Globus pallidus (tissue), 1 donor: ENCODE data around the gene RNU1-3.
"Not testable (repeated sequence)": the region's sequence is repeated elsewhere in the genome, so short reads cannot be mapped to it uniquely, and the experiment has no call there.

Source experiments
- DNase-seq: peaks from one replicate; pipeline ENCODE4 v3.0.0-alpha.2; 2015; ENCODE audit warnings: low spot score

Gene RNU1-3

DNA sequence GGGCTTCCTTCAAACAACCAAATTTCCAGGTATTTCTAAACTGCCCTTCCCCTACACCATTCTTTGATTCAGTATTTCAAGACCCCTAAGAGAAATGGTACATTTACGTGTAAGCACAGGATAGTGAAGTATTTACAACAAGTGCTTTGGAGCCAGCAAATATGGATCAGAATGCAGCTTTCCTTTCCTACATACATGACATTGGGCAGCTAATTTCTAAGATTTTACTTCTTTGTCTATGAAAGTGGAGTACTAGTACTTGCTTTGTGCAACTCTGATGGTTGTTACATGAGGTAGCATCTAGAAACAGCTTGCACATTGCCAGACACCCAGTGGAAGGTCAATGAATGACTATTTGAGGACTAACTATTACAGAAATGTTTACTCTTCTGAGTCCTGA is 15.2 kb downstream of the RNU1-3 start:
- not testable (repeated sequence) for DNase-seq

DNA sequence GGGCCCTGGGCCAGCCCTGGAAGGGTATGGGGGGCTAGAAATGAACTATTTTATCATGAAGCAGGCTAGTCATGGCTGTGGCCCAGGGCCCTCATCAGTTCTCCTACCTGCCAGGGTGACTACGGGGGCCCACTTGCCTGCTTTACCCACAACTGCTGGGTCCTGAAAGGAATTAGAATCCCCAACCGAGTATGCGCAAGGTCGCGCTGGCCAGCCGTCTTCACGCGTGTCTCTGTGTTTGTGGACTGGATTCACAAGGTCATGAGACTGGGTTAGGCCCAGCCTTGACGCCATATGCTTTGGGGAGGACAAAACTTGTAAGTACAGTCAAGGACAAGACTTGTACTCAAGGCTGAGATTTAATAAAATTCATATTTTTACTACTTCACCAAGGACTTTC is 16.8 kb downstream of the RNU1-3 start:
- DNase-seq, result not testable (repeated sequence)

GRCh38 chr1:16649390-16649789 is 17.4 kb downstream of the RNU1-3 start:
- DNase-seq, result not testable (repeated sequence)

- DNase-seq, result not testable (repeated sequence)
These were observed 18.0 kb downstream of the RNU1-3 start for GRCh38 chr1:16648756-16649155.

GRCh38 chr1:16648250-16648649 is 18.5 kb downstream of the RNU1-3 start:
- not testable (repeated sequence) for DNase-seq

DNA sequence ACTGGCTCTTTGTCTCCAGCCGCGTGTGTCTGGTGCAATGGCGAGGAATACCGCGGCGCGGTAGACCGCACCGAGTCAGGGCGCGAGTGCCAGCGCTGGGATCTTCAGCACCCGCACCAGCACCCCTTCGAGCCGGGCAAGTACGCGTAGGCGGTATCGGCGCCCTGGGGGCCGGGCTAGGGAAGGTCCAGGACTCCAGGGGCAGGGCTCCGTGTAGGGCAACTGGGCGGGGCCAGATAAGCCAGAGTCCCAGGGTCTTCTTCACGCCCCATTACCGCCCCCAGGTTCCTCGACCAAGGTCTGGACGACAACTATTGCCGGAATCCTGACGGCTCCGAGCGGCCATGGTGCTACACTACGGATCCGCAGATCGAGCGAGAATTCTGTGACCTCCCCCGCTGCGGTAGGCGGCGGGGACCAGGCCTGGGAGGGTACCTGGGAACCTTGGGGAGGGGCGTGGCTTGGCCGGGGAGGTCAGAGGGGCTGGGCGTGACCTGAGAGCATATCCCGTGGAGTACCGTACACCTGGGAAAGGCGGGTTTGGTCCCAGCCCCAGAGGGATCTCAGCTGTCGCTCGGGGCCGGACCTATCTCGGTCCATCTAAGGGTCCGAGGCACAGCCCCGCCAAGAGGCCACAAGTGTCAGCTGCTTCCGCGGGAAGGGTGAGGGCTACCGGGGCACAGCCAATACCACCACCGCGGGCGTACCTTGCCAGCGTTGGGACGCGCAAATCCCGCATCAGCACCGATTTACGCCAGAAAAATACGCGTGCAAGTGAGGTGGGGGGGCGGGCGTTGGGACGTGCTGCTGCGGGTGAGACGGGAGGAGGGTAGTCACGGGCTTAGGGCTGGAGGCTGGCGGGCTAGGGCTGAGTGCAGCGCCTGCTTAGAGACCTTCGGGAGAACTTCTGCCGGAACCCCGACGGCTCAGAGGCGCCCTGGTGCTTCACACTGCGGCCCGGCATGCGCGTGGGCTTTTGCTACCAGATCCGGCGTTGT is 19.3 kb downstream of the RNU1-3 start:
- not testable (repeated sequence) for DNase-seq

GRCh38 chr1:16646716-16647115 is 20.0 kb downstream of the RNU1-3 start:
- not testable (repeated sequence) for DNase-seq

DNA sequence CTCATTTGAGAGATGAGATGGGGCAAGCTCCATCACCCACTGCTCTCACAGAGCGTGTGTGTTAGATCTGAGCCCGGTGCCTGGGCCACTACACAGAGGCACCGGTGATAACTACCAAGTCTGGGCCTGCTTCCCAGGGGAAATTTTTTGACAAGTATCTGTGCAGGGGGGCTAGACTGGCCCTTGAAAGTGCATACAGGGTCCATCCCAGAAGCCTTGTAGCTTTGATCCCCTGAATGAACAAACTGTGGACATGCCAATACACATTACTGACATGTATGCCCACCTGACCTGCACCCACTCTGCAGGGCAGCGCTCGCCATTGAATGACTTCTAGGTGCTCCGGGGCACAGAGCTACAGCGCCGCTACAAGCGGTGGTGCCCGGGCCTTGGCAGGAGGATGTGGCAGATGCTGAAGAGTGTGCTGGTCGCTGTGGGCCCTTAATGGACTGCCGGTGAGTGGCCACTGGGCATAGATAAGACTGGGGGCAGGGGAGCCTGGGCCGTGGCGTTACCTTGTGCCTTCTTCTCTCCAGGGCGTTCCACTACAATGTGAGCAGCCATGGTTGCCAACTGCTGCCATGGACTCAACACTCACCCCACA is 20.6 kb downstream of the RNU1-3 start:
- DNase-seq, result not testable (repeated sequence)

GRCh38 chr1:16645271-16646060 is 21.3 kb downstream of the RNU1-3 start:
- DNase-seq, result not testable (repeated sequence)

DNA sequence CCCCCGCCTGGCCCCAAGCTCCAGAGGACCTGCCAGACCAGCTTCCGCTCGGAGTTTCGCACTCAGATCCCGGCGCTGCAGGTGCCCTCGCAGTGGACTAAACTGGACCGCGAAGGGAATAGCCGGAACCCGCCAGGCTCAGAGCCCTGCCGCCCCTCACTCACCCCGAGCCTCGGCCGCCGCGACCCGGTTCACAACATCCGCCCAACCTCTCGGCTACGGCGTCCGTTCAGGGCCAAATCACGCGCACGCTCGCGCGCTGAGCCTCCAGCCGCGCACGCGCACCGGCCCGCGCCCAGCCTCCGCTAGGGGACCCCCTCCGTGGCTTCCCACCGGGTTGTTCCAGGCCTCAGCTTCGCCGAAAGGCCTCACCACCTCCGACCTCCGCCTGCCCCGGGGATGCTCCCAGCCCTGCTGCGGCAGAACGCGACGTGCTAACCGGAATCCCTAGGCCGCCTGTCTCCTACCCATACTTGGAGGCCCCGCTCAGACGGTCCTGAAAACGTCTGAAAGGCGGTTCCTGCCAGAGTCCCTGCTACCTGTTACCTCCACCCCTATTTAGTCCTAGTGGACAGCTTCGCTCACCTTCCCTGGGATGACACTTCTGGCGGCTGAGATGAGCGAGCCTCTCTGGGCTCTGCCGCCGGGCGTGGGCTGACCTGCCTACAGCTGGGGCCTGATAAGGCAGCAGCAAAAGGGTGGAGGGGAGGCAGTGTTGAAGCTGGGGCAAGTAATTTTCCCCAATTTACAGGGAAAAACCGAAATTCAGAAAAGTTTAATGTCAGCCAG is 22.1 kb downstream of the RNU1-3 start:
- DNase-seq, result peak; percentile 87

GRCh38 chr1:16644193-16644481 is 22.6 kb downstream of the RNU1-3 start:
- DNase-seq, result no peak

- not testable (repeated sequence) for DNase-seq
These were observed 23.1 kb downstream of the RNU1-3 start for GRCh38 chr1:16643476-16644192.

DNA sequence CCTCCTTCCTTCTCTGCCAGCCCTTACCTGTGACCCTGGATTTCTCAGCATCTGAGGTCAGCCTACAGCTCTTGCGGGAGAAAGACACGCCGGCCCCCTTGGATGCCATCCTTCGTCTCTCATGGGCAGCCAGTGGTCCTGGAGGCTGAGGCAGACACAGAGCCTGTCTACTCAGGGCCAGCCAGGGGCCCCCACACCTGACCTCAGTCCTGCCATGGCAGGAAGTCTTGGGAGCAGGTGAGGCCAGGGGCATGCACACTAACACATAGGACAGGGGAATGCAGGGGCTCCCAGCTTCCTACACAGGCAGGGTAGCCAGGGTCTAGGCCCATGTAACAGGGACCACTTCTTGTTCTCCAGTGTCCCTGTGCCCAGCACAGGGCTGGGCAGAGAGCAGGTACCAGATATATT is 23.7 kb downstream of the RNU1-3 start:
- not testable (repeated sequence) for DNase-seq

- not testable (repeated sequence) for DNase-seq
These were observed 24.5 kb downstream of the RNU1-3 start for GRCh38 chr1:16642025-16642966.

DNA sequence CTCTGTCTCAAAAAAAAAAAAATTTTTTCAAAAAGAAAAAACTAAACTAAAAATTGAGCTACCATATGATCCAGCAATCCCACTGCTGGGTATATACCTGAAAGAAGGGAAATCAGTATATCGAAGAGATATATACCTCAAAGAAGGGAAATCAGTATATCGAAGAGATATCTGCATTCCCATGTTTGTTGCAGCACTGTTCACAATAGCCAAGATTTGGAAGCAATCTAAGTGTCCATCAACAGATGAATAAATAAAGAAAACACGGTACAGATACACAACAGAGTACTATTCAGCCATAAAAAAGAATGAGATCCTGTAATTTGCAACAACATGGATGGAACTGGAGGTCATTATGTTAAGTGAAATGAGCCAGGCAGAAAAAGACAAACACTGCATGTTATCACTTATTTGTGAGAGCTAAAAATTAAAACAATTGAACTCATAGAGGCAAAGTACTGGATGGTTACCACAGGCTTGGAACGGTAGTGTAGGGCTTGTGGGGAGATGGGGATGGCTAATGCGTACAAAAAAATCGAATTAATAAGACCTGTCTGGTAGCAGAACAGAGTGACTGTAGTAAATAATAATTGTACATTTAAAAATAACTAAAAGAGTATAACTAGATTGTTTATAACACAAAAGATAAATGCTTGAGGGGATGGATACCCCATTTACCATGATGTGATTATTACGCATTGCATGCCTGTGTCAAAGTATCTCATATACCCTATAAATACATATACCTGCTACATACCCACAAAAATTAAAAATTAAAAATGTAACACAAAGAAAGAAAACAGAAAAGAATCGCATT is 25.4 kb downstream of the RNU1-3 start:
- not testable (repeated sequence) for DNase-seq

DNA sequence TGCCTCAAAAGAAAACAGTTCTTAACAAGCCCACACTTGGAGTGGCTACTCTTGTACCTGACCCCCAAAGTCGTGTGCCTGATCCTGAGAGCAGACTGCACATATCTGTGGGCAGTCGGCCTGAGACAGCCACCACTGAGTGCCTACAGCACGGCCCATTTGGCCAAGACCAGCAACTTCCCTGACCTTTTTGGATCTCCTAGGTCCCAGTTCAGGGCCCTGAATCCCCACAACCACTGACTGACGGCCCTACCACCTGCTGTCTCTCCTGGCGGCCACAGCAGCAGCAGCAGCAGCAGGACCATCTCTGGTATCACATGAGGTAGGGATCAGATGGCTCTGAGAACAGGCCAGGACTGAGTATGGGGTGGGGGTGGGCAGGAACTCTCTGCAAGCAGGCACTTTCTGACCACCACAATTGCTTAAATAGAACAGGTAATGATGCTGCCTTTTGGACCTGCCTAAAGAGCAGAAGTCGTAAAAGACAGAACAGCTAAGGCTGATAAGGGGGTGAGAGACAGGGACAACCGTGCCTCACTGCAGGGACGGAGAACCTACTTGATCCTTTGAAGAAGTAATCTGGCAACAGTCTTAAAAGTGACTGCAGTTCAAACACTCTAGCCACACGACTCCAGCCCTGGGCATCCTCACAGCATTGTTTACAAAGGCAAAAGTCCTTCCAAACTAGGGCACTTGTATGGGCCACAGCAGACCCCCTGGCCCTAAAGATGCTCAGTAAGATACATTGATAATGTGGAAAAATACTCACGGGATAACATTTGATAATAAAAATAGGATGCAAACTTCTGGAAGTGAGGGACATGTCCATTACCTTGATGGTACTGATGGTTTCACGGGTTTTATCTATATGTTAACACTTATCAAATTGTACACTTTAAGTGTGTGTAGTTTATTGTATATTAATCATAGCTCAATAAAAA is 27.4 kb downstream of the RNU1-3 start:
- not testable (repeated sequence) for DNase-seq

DNA sequence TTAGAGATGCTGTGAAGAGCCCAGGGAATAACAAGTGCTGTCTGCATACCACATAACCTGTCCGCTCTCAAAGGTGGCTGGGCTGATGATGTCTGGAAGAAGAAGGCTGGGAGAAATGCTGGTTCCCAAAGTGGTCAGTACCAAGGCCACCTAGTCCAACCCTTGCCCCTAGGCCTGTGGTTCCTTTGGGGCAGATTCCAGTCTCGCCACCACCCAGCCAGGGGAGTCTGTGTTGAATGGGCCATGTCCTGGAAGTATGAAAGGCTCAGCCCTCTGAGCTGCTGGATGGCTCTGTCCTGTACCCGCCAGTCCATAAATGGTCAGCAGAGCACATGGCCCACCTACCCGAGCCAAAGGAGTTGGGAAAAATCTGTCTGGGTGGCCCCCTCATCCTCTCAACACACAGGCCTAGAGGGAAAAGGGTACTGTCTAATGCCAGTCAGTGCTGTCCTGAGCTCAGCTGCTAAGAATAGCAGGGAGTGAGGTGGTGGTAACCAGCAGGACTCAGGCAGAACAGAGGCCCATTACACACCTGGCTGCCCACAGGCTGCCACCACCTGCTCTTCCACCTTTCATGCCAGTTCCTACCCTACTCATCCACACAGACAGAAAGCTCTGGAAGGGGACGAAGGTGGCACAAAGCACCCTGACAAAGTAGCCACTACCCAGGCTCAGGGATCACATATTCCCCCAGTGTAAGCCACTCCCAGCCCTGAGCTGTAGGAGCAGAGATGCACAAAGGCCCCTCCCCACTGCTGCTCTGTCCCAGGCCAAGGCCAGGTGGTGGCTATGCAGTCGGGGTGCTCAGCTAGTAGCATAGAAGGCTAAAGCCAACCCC is 28.6 kb downstream of the RNU1-3 start:
- not testable (repeated sequence) for DNase-seq
